Activated gamma-delta T cell (primary cell): ENCODE results near the gene WDPCP.
"Not testable (repeated sequence)": the region's sequence is repeated elsewhere in the genome, so short reads cannot be mapped to it uniquely, and the experiment has no call there.

Experiments
- DNase-seq: peaks from one replicate; lab custom pipeline; 2025; lab: John Stamatoyannopoulos, UW

Gene WDPCP

DNA sequence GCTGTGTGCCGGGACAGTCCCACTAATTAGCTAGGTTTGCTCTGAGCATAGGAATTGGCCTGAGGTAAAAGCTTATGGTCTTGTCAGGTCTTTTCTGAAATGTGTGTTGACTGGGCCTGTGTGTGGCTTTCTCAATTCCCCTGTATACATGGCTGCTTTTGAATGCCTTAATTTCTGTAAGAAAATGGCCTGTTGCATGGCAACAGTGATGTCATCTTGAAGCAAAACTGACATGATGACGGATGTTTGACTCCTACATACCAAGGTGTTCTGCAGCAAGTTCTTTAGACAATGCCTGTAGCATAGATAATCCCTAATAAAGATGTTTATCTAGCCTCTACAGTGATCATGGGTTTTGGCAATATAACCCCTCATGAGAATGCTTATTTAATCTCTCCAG lies 339.1 kb downstream of the WDPCP start:
- DNase-seq, result no peak

GRCh38 chr2:63242747-63243146 lies 345.5 kb downstream of the WDPCP start:
- no peak for DNase-seq

DNA sequence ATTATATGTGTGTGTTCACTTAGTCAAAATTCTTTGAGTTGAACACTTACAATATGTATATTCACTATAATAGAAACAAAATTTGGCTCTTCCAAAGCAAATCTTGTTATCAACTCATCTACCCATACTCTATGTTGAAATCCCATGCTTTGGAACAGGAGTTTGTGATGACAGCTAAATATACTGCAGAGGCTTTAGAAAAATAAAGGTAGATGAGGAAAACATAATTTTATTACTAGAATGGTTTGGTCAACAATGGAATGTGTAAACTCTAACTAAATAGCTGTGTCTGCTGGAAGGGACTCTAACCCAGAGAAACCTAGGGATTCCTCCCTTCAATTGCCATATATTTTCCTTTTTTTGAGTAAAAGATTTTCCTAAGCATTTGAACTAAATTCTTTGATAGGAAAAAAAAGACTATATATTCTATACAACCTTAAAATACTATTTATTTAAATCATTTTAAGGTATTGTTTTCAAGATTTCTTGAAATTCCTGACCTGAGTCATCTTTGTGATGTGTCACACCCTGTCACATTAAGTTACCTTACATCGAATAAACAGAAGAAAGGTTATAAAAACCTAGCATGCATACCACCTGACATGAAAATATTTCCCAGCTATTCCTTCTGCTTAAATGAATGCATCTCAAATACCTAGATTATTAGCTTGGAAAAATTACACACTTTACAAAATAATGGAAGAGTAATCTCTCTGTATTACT lies 362.2 kb downstream of the WDPCP start:
- DNase-seq, result no peak

- DNase-seq, result no peak
These were observed 369.3 kb downstream of the WDPCP start for GRCh38 chr2:63218800-63219526.

- DNase-seq, result no peak
These were observed 393.0 kb downstream of the WDPCP start for GRCh38 chr2:63195310-63195709.

- no peak for DNase-seq
These were observed 394.1 kb downstream of the WDPCP start for GRCh38 chr2:63194175-63194574.

- no peak for DNase-seq
These were observed 395.1 kb downstream of the WDPCP start for GRCh38 chr2:63192889-63193774.

DNA sequence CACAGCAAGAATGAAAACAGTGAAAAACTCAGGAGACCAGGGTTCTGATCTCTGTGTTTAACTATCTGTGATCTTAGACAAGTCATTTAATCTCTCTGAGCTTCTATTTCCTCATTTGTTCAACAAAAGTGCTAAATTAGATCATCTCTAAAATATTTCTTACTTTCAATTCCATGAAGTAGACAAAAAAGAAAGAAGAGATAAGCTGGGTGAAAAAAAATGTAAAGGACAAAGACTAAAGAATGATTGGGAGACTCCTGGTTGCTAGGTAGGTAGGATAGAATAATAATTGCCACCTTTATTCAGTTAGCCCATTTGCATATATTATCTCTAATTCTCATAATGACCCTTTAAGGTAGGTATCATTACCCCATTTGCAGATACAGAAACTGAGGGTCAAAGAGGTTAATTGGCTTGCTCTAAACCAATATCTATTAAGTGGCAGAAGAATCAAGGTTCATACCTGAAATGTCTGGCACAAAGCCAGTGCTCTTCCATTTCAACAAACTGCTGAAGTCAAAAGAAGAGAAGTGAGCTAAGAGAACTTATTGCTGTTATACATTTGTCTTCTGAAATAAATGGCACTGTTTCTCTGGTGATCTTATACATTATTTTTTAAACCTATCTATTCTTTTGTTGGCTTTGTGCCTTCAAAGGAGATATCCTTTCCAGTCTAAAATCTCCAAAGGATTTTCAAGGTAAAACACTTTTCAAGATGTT lies 395.9 kb downstream of the WDPCP start:
- no peak for DNase-seq

- no peak for DNase-seq
These were observed 399.3 kb downstream of the WDPCP start for GRCh38 chr2:63189026-63189425.

- no peak for DNase-seq
These were observed 401.9 kb downstream of the WDPCP start for GRCh38 chr2:63186331-63186730.

DNA sequence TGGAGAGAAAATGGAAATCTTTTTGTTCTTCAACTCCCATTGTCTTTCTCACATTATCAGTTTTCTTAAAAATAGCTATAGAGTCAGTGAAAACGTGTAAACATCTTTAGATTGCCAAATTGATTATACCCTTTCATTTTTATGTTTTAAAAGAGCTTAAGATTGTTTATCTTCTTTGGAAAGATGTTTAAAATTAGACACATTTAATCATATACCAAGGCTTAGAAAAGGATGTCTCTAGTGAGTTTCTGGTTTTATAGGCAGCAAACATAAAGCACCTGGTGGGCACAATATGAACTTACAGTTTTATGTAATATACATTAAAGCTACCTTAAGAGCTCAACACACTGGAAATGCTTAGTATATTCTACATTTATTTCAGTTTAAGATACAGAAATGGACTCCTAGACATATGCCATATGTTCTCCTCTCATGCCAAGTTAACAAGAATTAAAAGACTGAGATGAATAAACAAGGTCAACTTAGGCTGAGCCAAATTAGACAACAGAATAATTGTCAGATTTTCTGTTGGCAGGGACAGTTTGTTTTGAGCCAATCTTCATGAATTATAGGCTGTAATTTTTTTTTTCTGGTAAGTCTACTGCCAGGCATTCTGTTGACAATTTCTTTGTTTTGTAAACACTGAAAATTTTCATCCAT lies 425.0 kb downstream of the WDPCP start:
- DNase-seq, result no peak

- DNase-seq, result no peak
These were observed 429.0 kb downstream of the WDPCP start for GRCh38 chr2:63159262-63159661.

DNA sequence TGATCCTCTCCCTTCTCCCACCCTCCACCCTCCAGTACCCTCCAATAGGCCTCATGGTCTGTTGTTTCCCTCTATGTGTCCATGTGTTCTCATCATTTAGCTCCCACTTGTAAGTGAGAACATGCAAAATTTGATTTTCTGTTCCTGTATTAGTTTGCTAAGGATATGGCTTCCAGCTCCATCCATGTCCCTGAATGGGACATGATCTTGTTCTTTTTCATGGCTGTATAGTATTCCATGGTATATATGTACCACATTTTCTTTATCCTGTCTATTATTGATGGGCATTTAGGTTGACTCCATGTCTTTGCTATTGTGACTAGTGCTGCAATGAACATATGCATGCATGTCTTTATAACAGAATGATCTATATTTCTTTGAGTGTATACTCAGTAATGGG lies 451.6 kb downstream of the WDPCP start:
- DNase-seq, result not testable (repeated sequence)

DNA sequence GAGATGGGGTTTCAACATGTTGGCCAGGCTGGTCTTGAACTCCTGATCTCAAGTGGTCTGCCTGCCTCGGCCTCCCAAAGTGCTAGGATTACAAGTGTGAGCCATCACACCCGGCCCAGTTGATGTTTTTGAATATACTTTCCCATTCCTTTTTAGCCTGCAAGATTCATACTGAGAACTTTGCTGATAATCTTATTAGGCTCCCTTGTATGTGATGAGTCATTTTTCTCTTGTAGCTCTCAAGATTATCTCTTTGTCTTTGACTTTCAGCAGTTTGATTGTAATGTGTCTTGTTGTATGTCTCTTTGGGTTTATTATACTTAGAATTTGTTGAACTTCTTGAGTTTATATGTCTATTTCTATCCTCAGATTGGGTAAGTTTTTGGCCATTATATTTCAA lies 456.3 kb downstream of the WDPCP start:
- DNase-seq, result no peak

DNA sequence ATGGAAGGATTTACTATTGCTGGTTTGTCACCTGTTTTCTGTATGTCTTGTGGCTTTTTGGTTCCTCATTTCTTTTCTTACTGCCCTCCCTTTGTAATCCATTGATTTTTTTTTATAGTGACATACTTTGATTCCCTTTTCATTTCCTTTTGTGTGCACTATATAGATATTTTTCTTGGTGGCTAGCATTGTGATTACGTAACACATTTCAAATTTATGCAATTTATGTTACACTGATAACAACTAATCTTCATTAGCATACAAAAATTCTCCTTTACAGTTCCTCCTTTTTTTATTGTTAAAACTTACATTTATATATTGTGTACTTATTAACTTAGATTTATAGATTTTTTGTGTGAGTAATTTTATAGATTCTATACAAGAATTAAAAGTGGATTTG lies 457.1 kb downstream of the WDPCP start:
- DNase-seq, result no peak

DNA sequence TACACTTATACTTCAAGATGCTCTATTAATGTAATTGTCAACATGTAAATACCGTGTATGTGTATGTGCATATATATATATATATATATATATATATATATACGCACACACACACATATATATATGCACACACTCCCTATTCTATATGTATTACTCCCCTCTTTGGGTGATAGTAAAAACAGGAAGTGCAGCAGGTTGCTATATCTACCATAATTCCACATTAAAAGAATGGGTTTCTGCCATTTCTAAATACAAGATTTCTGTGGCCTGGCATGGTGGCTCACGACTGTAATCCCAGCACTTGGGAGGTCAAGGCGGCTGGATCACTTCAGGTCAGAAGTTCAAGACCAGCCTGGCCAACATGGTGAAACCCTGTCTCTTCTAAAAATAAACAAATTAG lies 460.7 kb downstream of the WDPCP start:
- DNase-seq, result no peak

- no peak for DNase-seq
These were observed 463.4 kb downstream of the WDPCP start for GRCh38 chr2:63124850-63125249.

DNA sequence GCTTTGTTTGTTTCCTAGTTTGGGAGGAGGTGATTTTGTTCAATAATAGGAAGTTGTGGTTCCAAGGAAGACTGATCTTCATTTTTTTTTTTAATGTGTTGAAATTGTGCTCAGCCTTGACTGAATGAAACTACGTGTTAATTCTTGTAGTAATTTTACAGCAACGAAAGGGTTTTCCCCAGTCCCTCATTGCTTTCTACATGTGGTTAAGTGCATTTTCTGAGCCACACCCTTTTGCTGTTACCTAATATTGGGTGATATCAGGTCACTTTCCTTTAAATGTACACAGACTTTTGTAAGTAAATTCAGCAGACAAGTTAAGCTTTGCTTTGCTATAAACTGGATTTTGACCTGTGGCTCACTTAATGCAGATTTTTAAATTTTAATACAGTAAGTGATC lies 464.1 kb downstream of the WDPCP start:
- no peak for DNase-seq

GRCh38 chr2:63122921-63123320 lies 465.4 kb downstream of the WDPCP start:
- DNase-seq, result no peak

DNA sequence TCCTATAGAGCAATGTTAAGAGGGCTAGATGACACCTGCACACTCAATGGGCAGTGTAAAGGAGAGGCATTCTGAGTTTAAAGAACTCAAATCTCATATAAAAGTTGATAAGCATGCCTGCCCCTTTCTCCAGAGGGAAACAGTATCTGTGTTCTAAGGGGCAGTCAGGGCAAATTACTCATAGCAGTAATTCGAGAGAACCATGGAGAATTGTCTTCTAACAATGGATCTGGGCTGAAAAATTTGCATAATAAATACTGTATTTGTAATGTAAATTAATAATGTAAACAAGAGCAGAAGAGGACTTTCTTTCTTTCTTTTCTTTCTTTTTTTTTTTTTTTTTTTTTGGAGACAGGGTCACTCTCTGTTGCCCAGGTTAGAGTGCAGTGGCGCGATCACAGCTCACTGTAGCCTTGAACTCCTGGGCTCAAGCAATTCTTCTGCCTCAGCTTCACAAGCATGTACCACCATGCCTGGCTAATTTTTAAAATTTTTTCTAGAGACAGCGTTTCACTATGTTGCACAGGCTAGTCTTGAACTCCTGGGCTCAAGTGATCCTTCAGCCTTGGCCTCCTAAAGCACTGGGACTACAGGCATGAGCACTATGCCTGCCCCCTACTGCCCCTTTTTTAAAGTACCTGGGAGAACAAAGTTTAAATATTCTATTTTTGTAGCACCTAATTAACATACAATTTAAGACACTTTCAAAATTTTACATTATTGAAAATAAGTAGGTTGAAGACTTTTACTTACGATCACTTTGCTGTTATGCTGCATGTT lies 467.0 kb downstream of the WDPCP start:
- DNase-seq, result no peak

- no peak for DNase-seq
These were observed 469.5 kb downstream of the WDPCP start for GRCh38 chr2:63118821-63119220.
